HepG2 (cell line): ENCODE data around the gene HEXIM1. TPM values are rescaled to one million over a fixed set of nuclear protein-coding genes. Genes with fewer than 3 reads are reported as not detected.
A peak's percentile ranks its signal among the peaks of the same experiment; 100 is the strongest.

ENCODE experiments used
- ATAD3A ChIP-seq: sonication (generic); formaldehyde crosslinking; IDR thresholded peaks from 2 replicates; pipeline ENCODE4 v1.4.0; 2020; ENCODE audit warnings: missing genetic modification reagents
- ATM ChIP-seq: fragments of 450-650 bp; IDR thresholded peaks from 2 replicates; pipeline ENCODE4 v1.7.1; 2017; ENCODE audit warnings: mild to moderate bottlenecking, borderline replicate concordance
- CHCHD3 ChIP-seq: sonication (generic); formaldehyde crosslinking; IDR thresholded peaks from 2 replicates; pipeline ENCODE4 v1.8.0; 2022; ENCODE audit warnings: mild to moderate bottlenecking, missing genetic modification reagents, moderate library complexity
- DPF2 ChIP-seq: sonication (generic); formaldehyde crosslinking; IDR thresholded peaks from 2 replicates; pipeline ENCODE4 v1.4.0; 2020; ENCODE audit warnings: mild to moderate bottlenecking, low read depth, missing genetic modification reagents, borderline replicate concordance
- ELF3 ChIP-seq: IDR thresholded peaks from 2 replicates; pipeline ENCODE4 v1.6.1; 2016; ENCODE audit warnings: missing genetic modification reagents, missing compliant biosample characterization
- GATAD2A ChIP-seq: IDR thresholded peaks from 2 replicates; pipeline ENCODE4 v1.6.1; 2016
- HDAC1 ChIP-seq: sonication (generic); formaldehyde crosslinking; IDR thresholded peaks from 2 replicates; pipeline ENCODE4 v1.5.1; 2020; ENCODE audit warnings: mild to moderate bottlenecking, missing genetic modification reagents
- NCOA2 ChIP-seq: sonication (generic); formaldehyde crosslinking; IDR thresholded peaks from 2 replicates; pipeline ENCODE4 v1.8.0; 2022; ENCODE audit warnings: inconsistent platforms
- NFE2L2 ChIP-seq: fragments of 150-350 bp; IDR thresholded peaks from 2 replicates; pipeline ENCODE4 v1.6.1; 2014; ENCODE audit warnings: low read length
- RXRA ChIP-seq: sonication (generic); formaldehyde crosslinking; IDR thresholded peaks from 2 replicates; pipeline ENCODE4 v1.5.1; 2020; ENCODE audit warnings: missing genetic modification reagents
- TOPORS ChIP-seq: sonication (generic); formaldehyde crosslinking; IDR thresholded peaks from 2 replicates; pipeline ENCODE4 v1.8.0; 2023; ENCODE audit warnings: mild to moderate bottlenecking, missing genetic modification reagents
- ZMYM2 ChIP-seq: sonication (generic); formaldehyde crosslinking; IDR thresholded peaks from 2 replicates; pipeline ENCODE4 v1.8.0; 2022; ENCODE audit warnings: mild to moderate bottlenecking, missing genetic modification reagents
- ZNF180 ChIP-seq: sonication (generic); formaldehyde crosslinking; IDR thresholded peaks from 2 replicates; pipeline ENCODE4 v1.4.0; 2020; ENCODE audit warnings: low read depth, missing genetic modification reagents, borderline replicate concordance
- ZNF253 ChIP-seq: sonication (generic); formaldehyde crosslinking; IDR thresholded peaks from 2 replicates; pipeline ENCODE4 v1.8.0; 2022; ENCODE audit warnings: mild to moderate bottlenecking, missing genetic modification reagents, borderline replicate concordance
- ZNF543 ChIP-seq: sonication (generic); formaldehyde crosslinking; IDR thresholded peaks from 2 replicates; pipeline ENCODE4 v1.4.0; 2020; ENCODE audit warnings: mild to moderate bottlenecking, missing genetic modification reagents
- ZNF552 ChIP-seq: sonication (generic); formaldehyde crosslinking; IDR thresholded peaks from 2 replicates; pipeline ENCODE4 v1.9.0; 2022; ENCODE audit warnings: missing genetic modification reagents, mild to moderate bottlenecking, borderline replicate concordance
- ZNF607 ChIP-seq: sonication (generic); formaldehyde crosslinking; IDR thresholded peaks from 2 replicates; pipeline ENCODE4 v1.5.1; 2020; ENCODE audit warnings: missing genetic modification reagents, mild to moderate bottlenecking, borderline replicate concordance
- ZSCAN21 ChIP-seq: sonication (generic); formaldehyde crosslinking; IDR thresholded peaks from 2 replicates; pipeline ENCODE4 v1.8.0; 2022; ENCODE audit warnings: mild to moderate bottlenecking, missing genetic modification reagents, moderate library complexity, borderline replicate concordance
- polyA plus RNA-seq, 8 experiments: library from polyadenylated mRNA; depleted of rRNA in 3 of 8; stranded (reverse) in 7 of 8; unstranded in 1 of 8; fragments of >200 nt; fragmentation: Illumina TruSeq in 4 of 8; extraction: Trizol in 4 of 8; gene quantifications; 2 replicates each; pipeline versions ENCODE4 v1.2.1 to v1.2.3, GENCODE V29; 2011 to 2016; ENCODE audit warnings: low read depth in 4 of 8, missing spikeins in 1 of 8, mixed read lengths in 1 of 8; ENCODE audit not compliant: insufficient read depth in 1 of 8
- total RNA-seq, 5 experiments: library from RNA; depleted of rRNA; stranded (reverse); fragments of >200 nt; fragmentation: Illumina TruSeq; extraction: Trizol; gene quantifications; 2 replicates each; pipeline ENCODE4 v1.2.3, GENCODE V29; 2016; ENCODE audit warnings: low read depth in 1 of 5
- TF ChIP-seq, protein P1 (sequence below): IDR thresholded peaks from 2 replicates; pipeline ENCODE4 v1.6.1; 2012; ENCODE audit warnings: low read length, improper control_type of control experiment
- TF ChIP-seq, protein P2 (sequence below): sonication (generic); formaldehyde crosslinking; IDR thresholded peaks from 2 replicates; pipeline ENCODE4 v1.4.0; 2020; ENCODE audit warnings: missing genetic modification reagents, borderline replicate concordance
- TF ChIP-seq, protein P3 (sequence below): sonication (generic); formaldehyde crosslinking; IDR thresholded peaks from 2 replicates; pipeline ENCODE4 v1.9.0; 2021; ENCODE audit warnings: missing genetic modification reagents, borderline replicate concordance
- TF ChIP-seq, protein P4 (sequence below): sonication (generic); formaldehyde crosslinking; IDR thresholded peaks from 2 replicates; pipeline ENCODE4 v1.8.0; 2023; ENCODE audit warnings: mild to moderate bottlenecking, missing genetic modification reagents

Gene HEXIM1
- total and polyA plus RNA-seq, 2 of the 13 experiments (the other 11 are each of a cell fraction or from before 2014, with no cell fraction given): 10.5 to 16.6 TPM

DNA sequence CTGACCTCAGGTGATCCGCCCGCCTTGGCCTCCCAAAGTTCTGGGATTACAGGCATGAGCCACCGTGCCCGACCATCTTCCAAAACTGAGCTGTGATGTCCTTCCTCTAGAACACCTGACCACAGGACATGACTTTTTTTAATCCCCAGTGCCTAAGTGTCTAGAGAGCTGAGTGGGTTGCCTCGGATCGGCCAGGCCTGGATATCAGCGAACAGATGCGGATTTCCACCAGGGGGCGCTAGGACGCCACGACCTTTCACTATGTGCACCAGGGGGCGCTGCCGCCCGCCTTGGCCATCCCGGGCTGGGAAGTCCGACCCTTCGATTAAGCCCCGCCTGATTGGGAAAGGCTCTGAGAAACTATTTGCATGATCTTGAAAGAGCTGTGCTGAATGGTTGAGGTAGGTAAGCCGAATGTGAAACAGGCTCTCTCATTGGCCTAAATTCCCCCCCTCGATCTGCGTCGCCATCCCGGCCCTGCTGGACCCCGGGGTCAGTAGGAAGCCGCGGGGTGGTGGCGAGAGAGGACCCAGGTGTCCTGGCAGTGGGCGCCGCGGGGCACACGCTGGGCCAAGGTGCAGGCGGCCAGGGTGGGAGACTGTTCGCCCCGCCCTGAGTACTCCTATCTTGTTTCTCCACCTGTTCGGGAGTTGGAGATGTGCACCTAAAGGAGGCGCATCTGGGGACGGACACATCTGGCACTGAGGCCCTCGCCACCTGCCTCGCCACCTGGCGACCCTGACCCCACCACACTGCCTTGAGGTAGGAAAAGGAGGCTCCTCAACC is 12.9 kb upstream of the HEXIM1 start, which contains the start of gene ACBD4 (continued):
- TF ChIP-seq, protein P1, sequence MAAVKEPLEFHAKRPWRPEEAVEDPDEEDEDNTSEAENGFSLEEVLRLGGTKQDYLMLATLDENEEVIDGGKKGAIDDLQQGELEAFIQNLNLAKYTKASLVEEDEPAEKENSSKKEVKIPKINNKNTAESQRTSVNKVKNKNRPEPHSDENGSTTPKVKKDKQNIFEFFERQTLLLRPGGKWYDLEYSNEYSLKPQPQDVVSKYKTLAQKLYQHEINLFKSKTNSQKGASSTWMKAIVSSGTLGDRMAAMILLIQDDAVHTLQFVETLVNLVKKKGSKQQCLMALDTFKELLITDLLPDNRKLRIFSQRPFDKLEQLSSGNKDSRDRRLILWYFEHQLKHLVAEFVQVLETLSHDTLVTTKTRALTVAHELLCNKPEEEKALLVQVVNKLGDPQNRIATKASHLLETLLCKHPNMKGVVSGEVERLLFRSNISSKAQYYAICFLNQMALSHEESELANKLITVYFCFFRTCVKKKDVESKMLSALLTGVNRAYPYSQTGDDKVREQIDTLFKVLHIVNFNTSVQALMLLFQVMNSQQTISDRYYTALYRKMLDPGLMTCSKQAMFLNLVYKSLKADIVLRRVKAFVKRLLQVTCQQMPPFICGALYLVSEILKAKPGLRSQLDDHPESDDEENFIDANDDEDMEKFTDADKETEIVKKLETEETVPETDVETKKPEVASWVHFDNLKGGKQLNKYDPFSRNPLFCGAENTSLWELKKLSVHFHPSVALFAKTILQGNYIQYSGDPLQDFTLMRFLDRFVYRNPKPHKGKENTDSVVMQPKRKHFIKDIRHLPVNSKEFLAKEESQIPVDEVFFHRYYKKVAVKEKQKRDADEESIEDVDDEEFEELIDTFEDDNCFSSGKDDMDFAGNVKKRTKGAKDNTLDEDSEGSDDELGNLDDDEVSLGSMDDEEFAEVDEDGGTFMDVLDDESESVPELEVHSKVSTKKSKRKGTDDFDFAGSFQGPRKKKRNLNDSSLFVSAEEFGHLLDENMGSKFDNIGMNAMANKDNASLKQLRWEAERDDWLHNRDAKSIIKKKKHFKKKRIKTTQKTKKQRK: no peak
- TF ChIP-seq ZNF253 (CRISPR knock-in tag): peak; percentile 69; the same call in 1 of the 2 replicates
- TF ChIP-seq ZMYM2 (CRISPR knock-in tag): peak; percentile 78
- peak; percentile 89 for TF ChIP-seq GATAD2A (CRISPR knock-in tag)
- no peak for TF ChIP-seq NFE2L2
- TF ChIP-seq, protein P2, sequence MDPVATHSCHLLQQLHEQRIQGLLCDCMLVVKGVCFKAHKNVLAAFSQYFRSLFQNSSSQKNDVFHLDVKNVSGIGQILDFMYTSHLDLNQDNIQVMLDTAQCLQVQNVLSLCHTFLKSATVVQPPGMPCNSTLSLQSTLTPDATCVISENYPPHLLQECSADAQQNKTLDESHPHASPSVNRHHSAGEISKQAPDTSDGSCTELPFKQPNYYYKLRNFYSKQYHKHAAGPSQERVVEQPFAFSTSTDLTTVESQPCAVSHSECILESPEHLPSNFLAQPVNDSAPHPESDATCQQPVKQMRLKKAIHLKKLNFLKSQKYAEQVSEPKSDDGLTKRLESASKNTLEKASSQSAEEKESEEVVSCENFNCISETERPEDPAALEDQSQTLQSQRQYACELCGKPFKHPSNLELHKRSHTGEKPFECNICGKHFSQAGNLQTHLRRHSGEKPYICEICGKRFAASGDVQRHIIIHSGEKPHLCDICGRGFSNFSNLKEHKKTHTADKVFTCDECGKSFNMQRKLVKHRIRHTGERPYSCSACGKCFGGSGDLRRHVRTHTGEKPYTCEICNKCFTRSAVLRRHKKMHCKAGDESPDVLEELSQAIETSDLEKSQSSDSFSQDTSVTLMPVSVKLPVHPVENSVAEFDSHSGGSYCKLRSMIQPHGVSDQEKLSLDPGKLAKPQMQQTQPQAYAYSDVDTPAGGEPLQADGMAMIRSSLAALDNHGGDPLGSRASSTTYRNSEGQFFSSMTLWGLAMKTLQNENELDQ (CRISPR knock-in tag): 0 out of 2 replicates have a peak, but pooled peaks have one; percentile 62
- TF ChIP-seq, protein P3, sequence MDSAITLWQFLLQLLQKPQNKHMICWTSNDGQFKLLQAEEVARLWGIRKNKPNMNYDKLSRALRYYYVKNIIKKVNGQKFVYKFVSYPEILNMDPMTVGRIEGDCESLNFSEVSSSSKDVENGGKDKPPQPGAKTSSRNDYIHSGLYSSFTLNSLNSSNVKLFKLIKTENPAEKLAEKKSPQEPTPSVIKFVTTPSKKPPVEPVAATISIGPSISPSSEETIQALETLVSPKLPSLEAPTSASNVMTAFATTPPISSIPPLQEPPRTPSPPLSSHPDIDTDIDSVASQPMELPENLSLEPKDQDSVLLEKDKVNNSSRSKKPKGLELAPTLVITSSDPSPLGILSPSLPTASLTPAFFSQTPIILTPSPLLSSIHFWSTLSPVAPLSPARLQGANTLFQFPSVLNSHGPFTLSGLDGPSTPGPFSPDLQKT: no peak
- no peak for TF ChIP-seq RXRA (CRISPR knock-in tag)
- no peak for TF ChIP-seq ZNF552 (CRISPR knock-in tag)
- no peak for TF ChIP-seq CHCHD3 (CRISPR knock-in tag)
- TF ChIP-seq, protein P4, sequence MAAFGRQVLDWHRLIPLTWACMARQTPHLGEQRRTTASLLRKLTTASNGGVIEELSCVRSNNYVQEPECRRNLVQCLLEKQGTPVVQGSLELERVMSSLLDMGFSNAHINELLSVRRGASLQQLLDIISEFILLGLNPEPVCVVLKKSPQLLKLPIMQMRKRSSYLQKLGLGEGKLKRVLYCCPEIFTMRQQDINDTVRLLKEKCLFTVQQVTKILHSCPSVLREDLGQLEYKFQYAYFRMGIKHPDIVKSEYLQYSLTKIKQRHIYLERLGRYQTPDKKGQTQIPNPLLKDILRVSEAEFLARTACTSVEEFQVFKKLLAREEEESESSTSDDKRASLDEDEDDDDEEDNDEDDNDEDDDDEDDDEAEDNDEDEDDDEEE (CRISPR knock-in tag): peak; percentile 100
- peak; percentile 85 for TF ChIP-seq ZNF607 (CRISPR knock-in tag)
- no peak for TF ChIP-seq ZNF180
- TF ChIP-seq DPF2 (CRISPR knock-in tag): peak; percentile 58; the same call in 1 of the 2 replicates
- TF ChIP-seq TOPORS (CRISPR knock-in tag): 0 out of 2 replicates have a peak, but pooled peaks have one; percentile 45
- TF ChIP-seq ELF3 (CRISPR knock-in tag): peak; percentile 85
- peak; percentile 90 for TF ChIP-seq HDAC1 (CRISPR knock-in tag)
- no peak for TF ChIP-seq ATAD3A (CRISPR knock-in tag)
- peak; percentile 88 for TF ChIP-seq ZSCAN21 (CRISPR knock-in tag)
- peak; percentile 61 for TF ChIP-seq NCOA2 (CRISPR knock-in tag)
- no peak for TF ChIP-seq ATM
- TF ChIP-seq ZNF543 (CRISPR knock-in tag): peak; percentile 87; the same call in 1 of the 2 replicates
